ENCODE data around the gene LCOR.
"Not testable (repeated sequence)": the region's sequence is repeated elsewhere in the genome, so short reads cannot be mapped to it uniquely, and the experiment has no call there.

LCOR gene

DNA sequence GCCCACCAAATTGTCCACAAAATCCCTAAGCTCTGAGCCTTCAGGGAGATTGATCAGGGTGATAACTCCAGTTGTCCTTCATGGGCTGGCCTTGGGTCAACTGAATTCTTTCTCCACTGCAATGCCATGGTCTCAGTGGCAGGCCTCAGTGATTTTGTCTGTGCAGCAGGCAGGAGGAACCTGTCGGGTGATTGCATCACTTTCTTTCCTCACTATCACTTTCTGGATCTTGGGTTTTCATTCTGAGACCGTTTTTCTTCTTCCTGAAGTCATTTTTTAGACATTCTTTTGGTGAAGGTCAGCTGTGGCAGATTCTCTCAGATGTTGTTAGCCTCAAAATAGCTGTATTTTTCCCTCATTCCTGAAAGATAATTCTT lies 28.8 kb upstream of the LCOR start:
- DNase-seq (ENCODE audit: low spot score): no peak
- TF ChIP-seq, protein P1, sequence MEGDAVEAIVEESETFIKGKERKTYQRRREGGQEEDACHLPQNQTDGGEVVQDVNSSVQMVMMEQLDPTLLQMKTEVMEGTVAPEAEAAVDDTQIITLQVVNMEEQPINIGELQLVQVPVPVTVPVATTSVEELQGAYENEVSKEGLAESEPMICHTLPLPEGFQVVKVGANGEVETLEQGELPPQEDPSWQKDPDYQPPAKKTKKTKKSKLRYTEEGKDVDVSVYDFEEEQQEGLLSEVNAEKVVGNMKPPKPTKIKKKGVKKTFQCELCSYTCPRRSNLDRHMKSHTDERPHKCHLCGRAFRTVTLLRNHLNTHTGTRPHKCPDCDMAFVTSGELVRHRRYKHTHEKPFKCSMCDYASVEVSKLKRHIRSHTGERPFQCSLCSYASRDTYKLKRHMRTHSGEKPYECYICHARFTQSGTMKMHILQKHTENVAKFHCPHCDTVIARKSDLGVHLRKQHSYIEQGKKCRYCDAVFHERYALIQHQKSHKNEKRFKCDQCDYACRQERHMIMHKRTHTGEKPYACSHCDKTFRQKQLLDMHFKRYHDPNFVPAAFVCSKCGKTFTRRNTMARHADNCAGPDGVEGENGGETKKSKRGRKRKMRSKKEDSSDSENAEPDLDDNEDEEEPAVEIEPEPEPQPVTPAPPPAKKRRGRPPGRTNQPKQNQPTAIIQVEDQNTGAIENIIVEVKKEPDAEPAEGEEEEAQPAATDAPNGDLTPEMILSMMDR (IDR thresholded peaks at IDR 0.05; ENCODE audit: borderline replicate concordance, control extremely low read depth, extremely low read depth, insufficient read depth, missing control alignments): no peak
- in situ Hi-C loops (cut with MboI; ENCODE audit: low sequenced_read_pairs, unreplicated experiment): no loop called here

GRCh38 chr10:96814264-96814663 lies 17.8 kb upstream of the LCOR start:
- DNase-seq (ENCODE audit: low spot score): no peak
- TF ChIP-seq, protein P1 (IDR thresholded peaks at IDR 0.05; ENCODE audit: borderline replicate concordance, control extremely low read depth, extremely low read depth, insufficient read depth, missing control alignments): no peak
- in situ Hi-C loops (cut with MboI; ENCODE audit: low sequenced_read_pairs, unreplicated experiment): no loop called here

DNA sequence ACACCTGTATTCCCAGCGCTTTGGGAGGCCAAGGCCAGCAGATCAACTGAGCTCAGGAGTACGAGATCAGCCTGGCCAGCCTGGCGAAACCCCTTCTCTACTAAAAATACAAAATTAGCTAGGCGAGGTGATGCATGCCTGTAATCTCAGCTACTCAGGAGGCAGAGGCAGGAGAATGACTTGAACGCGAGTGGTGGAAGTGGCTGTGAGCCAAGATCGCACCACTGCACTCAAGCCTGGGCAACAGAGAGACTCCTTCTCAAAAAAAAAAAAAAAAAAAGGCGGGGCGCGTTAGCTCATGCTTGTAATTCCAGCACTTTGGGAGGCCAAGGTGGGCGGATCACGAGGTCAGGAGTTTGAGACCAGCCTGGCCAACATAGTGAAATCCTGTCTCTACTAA lies 13.1 kb upstream of the LCOR start:
- in situ Hi-C loops (cut with MboI; ENCODE audit: low sequenced_read_pairs, unreplicated experiment); DNase-seq (ENCODE audit: low spot score): not testable (repeated sequence)

DNA sequence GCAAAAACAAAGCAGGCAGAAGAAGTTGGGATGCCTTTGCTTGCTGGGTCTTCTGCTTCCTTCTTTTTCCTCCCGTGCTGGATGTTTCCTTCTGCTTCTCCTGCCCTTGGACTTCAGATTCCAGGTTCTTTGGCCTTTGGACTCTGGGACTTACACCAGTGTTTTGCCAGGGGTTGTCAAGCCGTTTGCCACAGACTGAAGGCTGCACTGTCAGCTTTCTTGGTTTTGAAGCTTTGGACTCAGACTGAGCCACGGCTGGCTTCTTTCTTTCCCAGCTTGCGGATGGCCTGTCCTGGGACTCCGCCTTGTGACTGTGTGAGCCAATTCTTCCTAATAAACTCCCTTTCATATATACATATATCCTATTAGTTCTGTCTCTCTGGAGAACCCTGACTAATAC lies 11.3 kb upstream of the LCOR start:
- in situ Hi-C loops (cut with MboI; ENCODE audit: low sequenced_read_pairs, unreplicated experiment): loop anchor here (10.0 kb wide), 1 partner anchor 176 kb away; no protein-coding TSS in a partner anchor
- DNase-seq (ENCODE audit: low spot score): no peak

GRCh38 chr10:96826438-96826837 lies 5.7 kb upstream of the LCOR start:
- no peak for DNase-seq (ENCODE audit: low spot score)
- in situ Hi-C loops (cut with MboI; ENCODE audit: low sequenced_read_pairs, unreplicated experiment): loop anchor here (10.0 kb wide), 1 partner anchor 182 kb away; no protein-coding TSS in a partner anchor

More for the DNA sequence above, 11.3 kb upstream of the LCOR start:
- TF ChIP-seq, protein P1 (IDR thresholded peaks at IDR 0.05; ENCODE audit: borderline replicate concordance, control extremely low read depth, extremely low read depth, insufficient read depth, missing control alignments): no peak

GRCh38 chr10:96828609-96829008 lies 3.5 kb upstream of the LCOR start:
- TF ChIP-seq, protein P1 (IDR thresholded peaks at IDR 0.05; ENCODE audit: borderline replicate concordance, control extremely low read depth, extremely low read depth, insufficient read depth, missing control alignments): no peak
- in situ Hi-C loops (cut with MboI; ENCODE audit: low sequenced_read_pairs, unreplicated experiment): loop anchor here (10.0 kb wide), 1 partner anchor 184 kb away; no protein-coding TSS in a partner anchor
- DNase-seq (ENCODE audit: low spot score): no peak

More at GRCh38 chr10:96826438-96826837, 5.7 kb upstream of the LCOR start:
- TF ChIP-seq, protein P1 (IDR thresholded peaks at IDR 0.05; ENCODE audit: borderline replicate concordance, control extremely low read depth, extremely low read depth, insufficient read depth, missing control alignments): no peak

GRCh38 chr10:96829029-96829773 lies 2.9 kb upstream of the LCOR start:
- DNase-seq (ENCODE audit: low spot score): no peak
- in situ Hi-C loops (cut with MboI; ENCODE audit: low sequenced_read_pairs, unreplicated experiment): loop anchor here (10.0 kb wide), 1 partner anchor 184 kb away; no protein-coding TSS in a partner anchor
- TF ChIP-seq, protein P1 (IDR thresholded peaks at IDR 0.05; ENCODE audit: borderline replicate concordance, control extremely low read depth, extremely low read depth, insufficient read depth, missing control alignments): no peak

Measured in GM13976 (cell line).